ENCODE measurements around the gene NSFL1C.
"Not testable (repeated sequence)": the region's sequence is repeated elsewhere in the genome, so short reads cannot be mapped to it uniquely, and the experiment has no call there.

The NSFL1C gene

DNA sequence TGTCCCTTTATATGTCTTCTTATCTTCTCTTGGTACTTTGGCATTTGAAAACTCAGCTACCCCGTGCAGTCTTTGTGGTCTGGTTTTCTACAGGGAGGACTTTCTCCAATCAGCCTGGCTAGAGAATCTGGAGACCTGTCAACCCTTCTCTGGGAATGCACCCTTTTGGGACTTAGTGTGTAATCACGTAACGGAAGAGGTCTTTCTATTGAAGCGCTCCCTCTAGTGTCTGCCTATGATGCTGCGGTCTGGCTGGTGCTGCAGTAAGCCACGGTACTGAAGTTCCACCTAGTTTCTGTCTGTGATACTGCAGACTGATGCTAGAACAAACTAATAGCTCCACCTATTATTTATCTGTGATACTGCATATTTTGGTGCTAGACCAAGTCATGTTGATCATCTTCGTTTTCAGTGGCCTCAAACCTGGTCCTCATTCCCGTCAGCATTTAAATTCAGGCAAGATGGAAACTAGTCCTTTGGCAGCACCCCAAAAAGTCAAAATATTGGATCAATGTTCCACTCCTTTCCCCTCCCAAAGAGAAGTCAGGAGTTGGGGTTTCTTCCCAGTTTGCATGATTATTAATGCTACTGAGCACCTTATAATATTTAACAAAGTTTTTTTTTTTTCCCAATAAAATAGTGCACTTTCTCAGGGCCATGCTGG, 37.0 kb upstream of the NSFL1C start:
- Histone ChIP-seq H3K27me3 (ENCODE audit: low read length) (no peaks in the 10 kb centered on the region), H3K4me2 (ENCODE audit: low read depth, low read length, poor library complexity, severe bottlenecking) (no peak overlapping the region), H3F3A (ENCODE audit: insufficient read depth) (no peaks in the 10 kb centered on the region), H3K79me2 (ENCODE audit: insufficient read depth, low read length) (no peaks in the 10 kb centered on the region), H3K9ac (ENCODE audit: low read length) (no peak overlapping the region), H3K4me3 (ENCODE audit: insufficient read depth, low read length, poor library complexity, severe bottlenecking) (no peak overlapping the region), H4K20me1 (ENCODE audit: low read depth, low read length) (no peaks in the 10 kb centered on the region), H2AFZ (ENCODE audit: low read depth, low read length, severe bottlenecking) (peak overlapping the region; percentile 70), H3K27ac (ENCODE audit: low read depth, low read length) (no peak overlapping the region), H3K9me3 (ENCODE audit: insufficient read depth, low read length) (no peaks in the 10 kb centered on the region), H3K9me2 (replicated peaks; ENCODE audit: insufficient read depth, low read length) (no peaks in the 10 kb centered on the region), H3K36me3 (ENCODE audit: low read length) (no peaks in the 10 kb centered on the region)
- TF ChIP-seq, protein P1, sequence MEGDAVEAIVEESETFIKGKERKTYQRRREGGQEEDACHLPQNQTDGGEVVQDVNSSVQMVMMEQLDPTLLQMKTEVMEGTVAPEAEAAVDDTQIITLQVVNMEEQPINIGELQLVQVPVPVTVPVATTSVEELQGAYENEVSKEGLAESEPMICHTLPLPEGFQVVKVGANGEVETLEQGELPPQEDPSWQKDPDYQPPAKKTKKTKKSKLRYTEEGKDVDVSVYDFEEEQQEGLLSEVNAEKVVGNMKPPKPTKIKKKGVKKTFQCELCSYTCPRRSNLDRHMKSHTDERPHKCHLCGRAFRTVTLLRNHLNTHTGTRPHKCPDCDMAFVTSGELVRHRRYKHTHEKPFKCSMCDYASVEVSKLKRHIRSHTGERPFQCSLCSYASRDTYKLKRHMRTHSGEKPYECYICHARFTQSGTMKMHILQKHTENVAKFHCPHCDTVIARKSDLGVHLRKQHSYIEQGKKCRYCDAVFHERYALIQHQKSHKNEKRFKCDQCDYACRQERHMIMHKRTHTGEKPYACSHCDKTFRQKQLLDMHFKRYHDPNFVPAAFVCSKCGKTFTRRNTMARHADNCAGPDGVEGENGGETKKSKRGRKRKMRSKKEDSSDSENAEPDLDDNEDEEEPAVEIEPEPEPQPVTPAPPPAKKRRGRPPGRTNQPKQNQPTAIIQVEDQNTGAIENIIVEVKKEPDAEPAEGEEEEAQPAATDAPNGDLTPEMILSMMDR (IDR thresholded peaks at IDR 0.05; ENCODE audit: insufficient read depth, low read length, poor library complexity, severe bottlenecking): peak; percentile 97
- no peak for TF ChIP-seq EZH2phosphoT487 (conservative IDR thresholded peaks at IDR 0.05; ENCODE audit: low read length)

DNA sequence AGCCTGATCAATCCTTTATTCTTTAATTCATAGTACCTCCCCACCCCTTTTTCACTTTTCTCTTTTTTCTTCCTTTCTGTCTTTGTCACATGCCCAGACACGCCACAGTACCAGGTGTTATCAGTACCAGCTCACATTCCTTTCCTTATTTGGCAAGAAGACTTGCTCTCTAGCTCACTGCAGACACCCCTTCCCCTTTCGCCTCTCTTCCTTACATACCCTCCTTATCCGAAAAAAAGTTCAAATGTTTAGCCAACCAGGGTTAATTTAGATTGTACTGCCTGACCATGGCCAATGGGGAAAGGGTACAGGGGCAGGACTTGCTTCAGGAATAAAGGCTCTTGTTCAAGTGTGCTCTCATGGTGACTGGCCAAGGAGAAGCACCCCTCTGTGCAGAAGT, 33.8 kb upstream of the NSFL1C start:
- Histone ChIP-seq H3K4me3 (ENCODE audit: insufficient read depth, low read length, poor library complexity, severe bottlenecking) (no peak overlapping the region), H3K4me2 (ENCODE audit: low read depth, low read length, poor library complexity, severe bottlenecking) (no peak overlapping the region), H2AFZ (ENCODE audit: low read depth, low read length, severe bottlenecking) (no peak overlapping the region), H3K9me3 (ENCODE audit: insufficient read depth, low read length) (no peaks in the 10 kb centered on the region), H3K79me2 (ENCODE audit: insufficient read depth, low read length) (no peaks in the 10 kb centered on the region), H3K27ac (ENCODE audit: low read depth, low read length) (no peak overlapping the region), H3K9ac (ENCODE audit: low read length) (no peak overlapping the region), H3K36me3 (ENCODE audit: low read length) (no peaks in the 10 kb centered on the region), H3K9me2 (replicated peaks; ENCODE audit: insufficient read depth, low read length) (no peaks in the 10 kb centered on the region), H4K20me1 (ENCODE audit: low read depth, low read length) (no peaks in the 10 kb centered on the region), H3K27me3 (ENCODE audit: low read length) (no peaks in the 10 kb centered on the region), H3F3A (ENCODE audit: insufficient read depth) (no peaks in the 10 kb centered on the region)
- TF ChIP-seq, protein P1 (IDR thresholded peaks at IDR 0.05; ENCODE audit: insufficient read depth, low read length, poor library complexity, severe bottlenecking): no peak
- TF ChIP-seq EZH2phosphoT487 (conservative IDR thresholded peaks at IDR 0.05; ENCODE audit: low read length): no peak

DNA sequence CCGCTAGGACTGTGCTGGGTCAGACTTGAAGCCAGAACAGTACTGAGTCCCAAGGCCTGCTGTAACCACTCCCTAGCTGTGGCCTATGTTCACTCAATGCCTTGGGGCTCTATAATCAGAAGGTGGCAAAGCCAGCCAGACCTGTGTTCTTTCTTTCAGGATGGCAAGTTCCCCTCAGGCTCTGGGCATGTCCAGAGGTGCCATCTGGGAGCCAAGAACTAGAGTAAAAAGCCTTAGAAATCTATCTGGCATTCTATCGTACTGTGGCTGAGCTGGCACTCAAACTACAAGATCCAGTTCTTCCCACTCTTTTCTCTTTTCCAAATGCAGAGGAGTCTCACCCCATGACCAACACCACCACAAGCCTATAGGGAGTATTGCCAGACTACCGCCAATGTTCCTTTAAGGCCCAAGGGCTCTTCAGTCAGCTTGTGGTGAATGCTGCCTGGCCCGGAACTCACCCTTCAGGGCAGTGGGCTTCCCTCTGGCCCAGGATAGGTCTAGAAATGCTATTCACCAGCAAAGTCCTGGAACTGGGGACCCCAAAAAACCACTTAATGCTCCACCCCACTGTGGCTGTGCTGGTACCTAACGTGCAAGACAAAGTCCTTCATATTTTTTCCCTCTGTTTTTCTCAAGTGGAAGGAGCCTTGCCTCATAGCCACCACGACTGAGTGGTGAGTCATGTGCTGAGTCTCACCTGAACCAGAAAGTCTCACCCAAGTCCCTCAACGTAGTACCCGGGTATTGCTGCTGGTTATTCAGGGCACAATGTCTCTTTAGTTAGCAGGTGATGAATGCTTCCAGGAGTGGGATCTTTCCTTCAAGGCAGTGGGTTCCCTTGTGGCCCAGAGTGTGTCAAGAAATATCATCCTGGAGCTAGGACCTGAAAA, 33.1 kb upstream of the NSFL1C start:
- H2AFZ ChIP-seq (ENCODE audit: low read depth, low read length, severe bottlenecking): no peak overlapping the region
- H3K4me3 ChIP-seq (ENCODE audit: insufficient read depth, low read length, poor library complexity, severe bottlenecking): no peak overlapping the region
- H3K27ac ChIP-seq (ENCODE audit: low read depth, low read length): no peak overlapping the region

DNA sequence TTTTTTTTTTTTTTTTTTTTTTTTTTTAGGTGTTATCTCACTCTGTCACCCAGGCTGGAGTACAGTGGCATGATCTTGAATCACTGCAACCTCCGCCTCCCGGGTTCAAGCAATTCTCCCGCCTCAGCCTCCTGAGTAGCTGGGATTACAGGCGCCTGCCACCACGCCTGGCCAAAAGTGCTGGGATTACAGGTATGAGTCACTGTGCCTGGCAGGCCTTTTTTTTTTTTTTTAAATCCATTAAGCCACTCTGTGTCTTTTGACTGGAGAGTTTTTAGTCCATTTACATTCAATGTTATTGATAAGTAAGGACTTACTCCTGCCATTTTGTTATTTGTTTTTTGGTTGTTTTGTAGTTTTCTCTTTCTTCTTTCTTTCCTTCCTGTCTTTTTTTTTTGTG, 30.7 kb upstream of the NSFL1C start:
- H3K27me3 ChIP-seq (ENCODE audit: low read length); H3K9ac ChIP-seq (ENCODE audit: low read length); H2AFZ ChIP-seq (ENCODE audit: low read depth, low read length, severe bottlenecking); H3K9me2 ChIP-seq (replicated peaks; ENCODE audit: insufficient read depth, low read length); H3F3A ChIP-seq (ENCODE audit: insufficient read depth); H3K4me2 ChIP-seq (ENCODE audit: low read depth, low read length, poor library complexity, severe bottlenecking); H3K9me3 ChIP-seq (ENCODE audit: insufficient read depth, low read length); H3K36me3 ChIP-seq (ENCODE audit: low read length); H3K79me2 ChIP-seq (ENCODE audit: insufficient read depth, low read length); H3K4me3 ChIP-seq (ENCODE audit: insufficient read depth, low read length, poor library complexity, severe bottlenecking); H4K20me1 ChIP-seq (ENCODE audit: low read depth, low read length); H3K27ac ChIP-seq (ENCODE audit: low read depth, low read length): not testable (repeated sequence)

More for the DNA sequence above, 33.1 kb upstream of the NSFL1C start:
- Histone ChIP-seq H3K36me3 (ENCODE audit: low read length) (no peaks in the 10 kb centered on the region), H3K9ac (ENCODE audit: low read length) (no peak overlapping the region), H3K9me3 (ENCODE audit: insufficient read depth, low read length) (no peaks in the 10 kb centered on the region), H4K20me1 (ENCODE audit: low read depth, low read length) (no peaks in the 10 kb centered on the region), H3K27me3 (ENCODE audit: low read length) (no peaks in the 10 kb centered on the region), H3K4me2 (ENCODE audit: low read depth, low read length, poor library complexity, severe bottlenecking) (no peak overlapping the region), H3K9me2 (replicated peaks; ENCODE audit: insufficient read depth, low read length) (no peaks in the 10 kb centered on the region), H3F3A (ENCODE audit: insufficient read depth) (no peaks in the 10 kb centered on the region), H3K79me2 (ENCODE audit: insufficient read depth, low read length) (no peaks in the 10 kb centered on the region)
- TF ChIP-seq, protein P1 (IDR thresholded peaks at IDR 0.05; ENCODE audit: insufficient read depth, low read length, poor library complexity, severe bottlenecking): no peak
- no peak for TF ChIP-seq EZH2phosphoT487 (conservative IDR thresholded peaks at IDR 0.05; ENCODE audit: low read length)

Measured in SU-DHL-6 (cell line).